Activated T-helper 2 cell treated with anti-CD3 and anti-CD28 coated beads, Interferon-gamma antibody, Interleukin-2, Interleukin-4, amounts not matched to agents 10 μg/mL and 5 μg/mL and 100 μg/mL, durations not matched to agents 14 hours and 24 hours and 36 hours (primary cell): Measurements from ENCODE around the gene NTM. TPM values are rescaled to one million over a fixed set of nuclear protein-coding genes. Genes with fewer than 3 reads are reported as not detected.
"Not testable (repeated sequence)": the region's sequence is repeated elsewhere in the genome, so short reads cannot be mapped to it uniquely, and the experiment has no call there.

Source experiments
- DNase-seq: peaks from one replicate; pipeline ENCODE4 v3.0.0; 2021; ENCODE audit warnings: low spot score
- H3K27ac Mint-ChIP-seq: one replicate; pipeline ENCODE4 v1.8.0; 2021; ENCODE audit warnings: mixed read lengths
- H3K27me3 Mint-ChIP-seq: one replicate; pipeline ENCODE4 v1.8.0; 2021; ENCODE audit warnings: low read depth, mixed read lengths
- H3K36me3 Mint-ChIP-seq: one replicate; pipeline ENCODE4 v1.8.0; 2021; ENCODE audit warnings: low read depth, mixed read lengths
- H3K4me1 Mint-ChIP-seq: one replicate; pipeline ENCODE4 v1.8.0; 2021; ENCODE audit warnings: low read depth, mixed read lengths
- H3K4me3 Mint-ChIP-seq: one replicate; pipeline ENCODE4 v1.8.0; 2021; ENCODE audit warnings: low read depth, mild to moderate bottlenecking, moderate library complexity, mixed read lengths
- H3K9me3 Mint-ChIP-seq: one replicate; pipeline ENCODE4 v1.8.0; 2021; ENCODE audit warnings: mixed read lengths
- intact Hi-C: fragments of 100-400 bp; cut with micrococcal nuclease; formaldehyde crosslinking; loops from one replicate; pipeline ENCODE4 v1.15.1; 2023
- total RNA-seq: library from RNA; stranded (reverse); gene quantifications from 2 replicates; pipeline ENCODE4 v1.2.3, GENCODE V29; 2022

The NTM gene
- total RNA-seq, 1 donor from 2014 or later: not detected

DNA sequence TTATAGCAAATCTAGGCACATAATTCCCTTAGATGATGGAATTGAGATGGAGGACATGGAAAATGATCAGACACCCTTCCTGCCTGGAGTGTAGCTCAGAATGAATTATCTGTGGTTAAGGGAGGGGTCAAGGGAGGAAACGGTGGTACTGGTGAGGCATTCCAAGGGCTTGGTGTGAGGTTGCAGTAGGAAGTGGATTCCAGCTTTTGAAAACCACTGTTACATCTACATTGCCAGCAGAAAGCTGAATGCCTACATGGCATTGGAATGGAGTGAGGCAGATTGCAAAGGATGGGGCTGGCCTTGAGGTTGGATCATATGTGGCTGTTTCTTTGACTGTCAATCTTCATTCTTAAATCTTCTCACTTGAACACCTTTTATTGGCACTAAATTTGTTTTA is 684.4 kb downstream of the NTM start:
- intact Hi-C loops: no loop called here
- H3K27ac Mint-ChIP-seq: no peak overlapping the region
- DNase-seq: no peak
- no peaks in the 10 kb centered on the region for H3K4me1 Mint-ChIP-seq
- no peaks in the 10 kb centered on the region for H3K9me3 Mint-ChIP-seq
- no peak overlapping the region for H3K4me3 Mint-ChIP-seq
- no peaks in the 10 kb centered on the region for H3K27me3 Mint-ChIP-seq
- no peaks in the 10 kb centered on the region for H3K36me3 Mint-ChIP-seq

DNA sequence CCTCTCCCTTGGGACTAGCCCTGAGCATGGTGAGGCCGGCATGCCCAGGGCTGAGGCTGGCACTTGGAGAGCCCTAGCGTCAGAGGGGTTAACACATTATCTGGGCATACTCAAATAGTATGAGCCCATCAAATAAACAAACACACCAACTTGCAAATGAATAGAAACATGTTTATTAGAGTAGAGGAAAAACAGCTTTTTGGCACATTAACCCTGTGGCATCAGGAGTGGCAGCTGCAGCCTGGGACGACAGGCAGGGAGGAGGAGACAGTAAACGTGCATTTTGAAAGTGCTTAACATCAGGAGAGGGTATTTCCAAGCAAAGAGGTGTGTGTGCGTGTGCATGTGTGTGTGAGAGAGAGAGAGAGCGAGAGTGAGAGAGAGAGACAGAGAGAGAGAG is 684.9 kb downstream of the NTM start:
- no peak for DNase-seq
- Mint-ChIP-seq H3K36me3 (no peaks in the 10 kb centered on the region), H3K4me1 (no peaks in the 10 kb centered on the region), H3K27me3 (no peaks in the 10 kb centered on the region), H3K4me3 (no peak overlapping the region), H3K27ac (no peak overlapping the region), H3K9me3 (no peaks in the 10 kb centered on the region)
- intact Hi-C loops: no loop called here

DNA sequence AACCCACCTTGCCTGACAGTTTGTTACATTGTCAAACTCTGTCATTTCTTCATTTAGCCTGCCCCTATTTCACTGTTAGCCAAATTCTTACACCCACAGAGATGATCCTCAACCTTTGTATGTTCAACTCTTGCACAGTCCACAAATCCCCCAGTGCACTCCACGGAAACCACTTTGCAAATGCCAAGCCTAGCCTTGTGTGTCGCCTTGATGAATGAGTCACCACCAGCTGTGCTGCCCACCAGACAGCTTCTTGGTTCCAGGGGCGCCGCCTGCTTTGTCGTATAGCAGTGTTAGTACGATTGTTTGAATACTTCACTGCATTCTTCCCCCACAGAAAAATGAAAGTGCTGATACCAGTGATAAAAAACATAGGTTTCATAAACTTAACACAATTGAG is 686.3 kb downstream of the NTM start:
- Mint-ChIP-seq H3K9me3 (no peaks in the 10 kb centered on the region), H3K27me3 (no peaks in the 10 kb centered on the region), H3K4me3 (no peak overlapping the region), H3K36me3 (no peaks in the 10 kb centered on the region), H3K27ac (no peak overlapping the region), H3K4me1 (no peaks in the 10 kb centered on the region)
- DNase-seq: no peak
- intact Hi-C loops: no loop called here

DNA sequence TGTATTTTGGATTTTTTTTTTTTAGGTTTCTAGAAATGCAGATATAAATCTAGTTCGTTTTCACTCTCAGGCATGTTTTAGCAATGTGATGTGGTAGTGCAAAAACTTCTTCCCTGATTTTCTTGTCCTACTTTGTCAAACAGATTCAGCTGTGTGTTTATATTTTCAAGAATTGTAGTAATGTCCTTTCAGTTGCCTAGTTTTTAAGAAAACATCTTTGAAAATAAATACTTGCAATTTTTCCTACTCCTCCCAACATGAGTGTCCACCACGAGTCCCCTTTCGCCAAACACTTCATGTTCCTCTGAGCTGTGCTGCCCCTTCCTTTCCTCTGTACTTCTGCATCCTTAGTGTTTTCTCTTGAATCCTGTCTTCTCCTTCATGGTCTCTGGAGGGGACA is 686.9 kb downstream of the NTM start:
- no peak for DNase-seq
- no peaks in the 10 kb centered on the region for H3K27me3 Mint-ChIP-seq

DNA sequence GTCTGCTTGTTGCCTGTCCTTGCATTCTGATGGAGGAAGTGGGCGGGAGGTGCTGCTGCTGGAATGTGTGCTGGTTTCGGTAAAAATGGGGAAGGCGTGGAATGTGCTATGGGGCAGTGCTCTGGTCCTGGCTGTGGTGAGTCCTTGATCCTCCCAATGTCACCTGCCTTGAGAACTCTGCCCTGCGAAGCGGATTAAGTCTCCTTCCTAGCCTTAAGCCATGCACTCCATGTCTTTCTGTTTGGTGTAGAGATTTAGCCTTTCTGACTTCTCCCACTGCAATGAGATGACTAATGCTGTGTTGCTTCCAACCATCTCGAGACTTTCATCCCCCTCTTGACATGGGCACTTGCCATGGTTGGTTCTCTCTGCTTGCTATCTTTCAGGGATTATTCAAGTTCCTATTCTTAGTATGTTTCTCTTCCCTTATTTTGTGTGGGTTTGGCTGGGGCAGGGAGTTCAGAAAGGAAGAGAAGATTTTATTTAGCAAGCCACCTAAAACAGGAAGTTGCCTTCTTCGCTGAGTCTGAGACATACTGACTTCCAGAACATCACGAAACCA is 687.9 kb downstream of the NTM start:
- H3K9me3 Mint-ChIP-seq: no peaks in the 10 kb centered on the region
- no peaks in the 10 kb centered on the region for H3K4me1 Mint-ChIP-seq
- intact Hi-C loops: no loop called here
- H3K27me3 Mint-ChIP-seq: no peaks in the 10 kb centered on the region
- H3K27ac Mint-ChIP-seq: no peak overlapping the region
- DNase-seq: no peak
- no peak overlapping the region for H3K4me3 Mint-ChIP-seq
- H3K36me3 Mint-ChIP-seq: no peaks in the 10 kb centered on the region

More for the DNA sequence above, 686.9 kb downstream of the NTM start:
- no peak overlapping the region for H3K27ac Mint-ChIP-seq
- H3K4me3 Mint-ChIP-seq: no peak overlapping the region
- no peaks in the 10 kb centered on the region for H3K4me1 Mint-ChIP-seq
- H3K36me3 Mint-ChIP-seq: no peaks in the 10 kb centered on the region
- intact Hi-C loops: no loop called here
- H3K9me3 Mint-ChIP-seq: no peaks in the 10 kb centered on the region

DNA sequence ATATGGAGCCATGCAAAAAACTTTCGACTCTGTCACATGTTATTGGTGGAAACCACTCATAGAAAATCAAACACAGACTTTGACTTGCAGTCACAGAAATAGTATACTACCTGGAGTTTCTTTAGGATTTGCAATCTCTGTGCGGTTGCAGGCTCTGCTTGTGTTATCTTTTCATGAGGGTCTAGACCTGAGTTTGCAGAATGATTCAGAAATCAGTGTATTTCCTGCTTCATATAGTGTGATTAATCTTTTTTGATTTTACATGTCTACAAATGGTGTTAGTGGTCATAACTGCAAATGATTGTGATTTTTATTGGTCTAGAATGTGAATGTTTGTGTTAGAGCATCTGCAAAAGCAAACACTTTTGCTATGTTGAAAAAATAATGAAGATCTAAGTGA is 690.2 kb downstream of the NTM start:
- H3K9me3 Mint-ChIP-seq: no peaks in the 10 kb centered on the region
- no peaks in the 10 kb centered on the region for H3K4me1 Mint-ChIP-seq
- H3K27me3 Mint-ChIP-seq: no peaks in the 10 kb centered on the region
- H3K4me3 Mint-ChIP-seq: no peak overlapping the region
- intact Hi-C loops: no loop called here
- no peak overlapping the region for H3K27ac Mint-ChIP-seq
- DNase-seq: no peak
- no peaks in the 10 kb centered on the region for H3K36me3 Mint-ChIP-seq

DNA sequence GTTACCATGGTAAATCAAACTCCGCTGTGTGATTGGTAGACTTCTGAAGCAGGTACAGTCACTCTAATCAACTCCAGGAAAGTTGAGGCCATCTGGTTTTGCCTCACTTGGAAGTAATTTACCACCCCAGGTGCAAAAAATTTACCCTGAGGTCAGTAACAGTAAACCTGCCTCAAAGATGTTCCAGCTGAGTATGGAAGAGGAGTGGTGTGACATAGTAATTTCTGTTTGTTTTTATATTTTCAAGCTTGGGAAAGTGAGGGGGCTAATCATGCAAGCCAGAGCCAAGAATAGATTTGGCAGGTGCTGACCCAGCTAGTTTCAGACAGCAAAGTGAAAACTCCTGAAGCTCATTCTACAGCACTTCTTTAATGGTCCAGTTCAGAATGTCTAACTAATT is 691.6 kb downstream of the NTM start:
- Mint-ChIP-seq H3K27ac (no peak overlapping the region), H3K27me3 (no peaks in the 10 kb centered on the region), H3K9me3 (peaks cover 6% of the 10 kb centered on the region), H3K36me3 (no peaks in the 10 kb centered on the region), H3K4me1 (no peaks in the 10 kb centered on the region), H3K4me3 (no peak overlapping the region)
- intact Hi-C loops: no loop called here
- DNase-seq: no peak

DNA sequence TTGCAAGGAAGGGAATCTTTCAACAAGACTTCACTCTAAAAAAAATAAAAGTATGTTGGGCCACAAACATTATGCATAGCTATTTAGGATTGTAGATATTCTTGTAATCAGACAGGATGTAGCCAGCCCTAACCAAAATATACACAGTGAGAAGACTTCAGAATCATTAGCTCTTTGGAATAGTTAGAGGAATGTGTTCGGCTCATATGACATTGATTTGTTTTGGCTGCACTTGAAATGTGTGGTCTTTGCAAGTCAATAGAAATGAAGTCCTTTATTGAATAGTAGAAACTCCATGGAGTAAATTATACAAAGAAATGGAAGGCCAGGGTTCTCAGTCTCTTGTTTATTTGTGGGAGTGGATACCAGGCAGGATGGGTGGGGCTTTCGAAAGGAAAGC is 692.1 kb downstream of the NTM start:
- Mint-ChIP-seq H3K27me3 (no peaks in the 10 kb centered on the region), H3K36me3 (no peaks in the 10 kb centered on the region), H3K4me1 (no peaks in the 10 kb centered on the region), H3K9me3 (peaks cover 6% of the 10 kb centered on the region), H3K4me3 (no peak overlapping the region), H3K27ac (no peak overlapping the region)
- DNase-seq: no peak
- intact Hi-C loops: no loop called here

DNA sequence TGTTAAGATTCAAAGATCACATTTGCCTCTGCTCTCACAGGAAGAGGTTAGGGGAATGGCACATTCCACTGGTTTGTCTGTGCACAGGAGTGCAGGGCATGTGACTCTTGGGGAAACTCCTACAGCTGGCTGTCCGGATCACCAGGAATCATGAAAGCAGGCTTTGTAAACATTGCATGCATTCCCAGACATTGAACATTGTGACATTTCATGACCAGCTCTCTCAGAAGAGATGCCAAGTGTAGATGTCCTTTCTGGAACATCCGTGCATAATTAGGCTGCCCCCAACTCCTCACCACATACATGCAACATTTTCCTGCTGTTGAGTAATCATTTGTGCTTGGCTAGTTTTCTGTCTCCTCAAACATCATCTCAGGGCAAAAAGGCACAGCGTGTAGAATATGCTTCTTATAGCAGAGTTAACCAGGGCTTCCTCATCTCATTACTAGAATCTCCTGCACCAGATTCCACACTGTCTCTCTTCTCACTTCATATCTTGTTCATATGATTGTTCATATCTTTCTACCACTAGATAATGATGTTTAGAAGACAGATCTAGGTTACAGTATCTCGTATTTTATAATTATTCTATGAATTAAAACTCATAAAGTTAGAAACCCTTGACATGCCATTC is 694.7 kb downstream of the NTM start:
- no peak for DNase-seq
- Mint-ChIP-seq H3K36me3 (no peaks in the 10 kb centered on the region), H3K27me3 (no peaks in the 10 kb centered on the region), H3K27ac (no peak overlapping the region), H3K4me1 (no peaks in the 10 kb centered on the region), H3K9me3 (peaks cover 6% of the 10 kb centered on the region), H3K4me3 (no peak overlapping the region)
- intact Hi-C loops: no loop called here

DNA sequence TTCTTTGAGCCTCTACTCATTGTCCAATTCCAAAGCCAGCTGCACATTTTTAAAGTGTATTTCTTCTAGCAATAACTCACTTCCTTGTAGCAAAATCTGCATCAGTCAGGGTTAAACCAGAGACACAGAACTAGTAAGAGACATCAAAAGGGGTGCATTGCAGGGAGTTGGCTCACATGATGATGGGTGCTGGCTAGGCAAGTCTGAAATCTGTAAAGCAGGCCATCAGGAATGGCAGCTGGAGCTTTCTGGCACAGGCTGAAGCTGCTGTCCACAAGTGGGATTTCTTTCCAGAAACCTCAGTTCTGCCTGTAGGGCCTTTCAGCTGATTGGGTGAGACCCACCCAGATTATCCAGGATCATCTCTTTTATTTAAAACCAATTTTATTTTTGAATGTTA is 698.1 kb downstream of the NTM start:
- H3K4me1 Mint-ChIP-seq: no peaks in the 10 kb centered on the region
- DNase-seq: no peak
- no peak overlapping the region for H3K4me3 Mint-ChIP-seq
- no peaks in the 10 kb centered on the region for H3K27me3 Mint-ChIP-seq
- H3K27ac Mint-ChIP-seq: no peak overlapping the region
- H3K36me3 Mint-ChIP-seq: no peaks in the 10 kb centered on the region
- H3K9me3 Mint-ChIP-seq: peaks cover 10% of the 10 kb centered on the region
- intact Hi-C loops: no loop called here

DNA sequence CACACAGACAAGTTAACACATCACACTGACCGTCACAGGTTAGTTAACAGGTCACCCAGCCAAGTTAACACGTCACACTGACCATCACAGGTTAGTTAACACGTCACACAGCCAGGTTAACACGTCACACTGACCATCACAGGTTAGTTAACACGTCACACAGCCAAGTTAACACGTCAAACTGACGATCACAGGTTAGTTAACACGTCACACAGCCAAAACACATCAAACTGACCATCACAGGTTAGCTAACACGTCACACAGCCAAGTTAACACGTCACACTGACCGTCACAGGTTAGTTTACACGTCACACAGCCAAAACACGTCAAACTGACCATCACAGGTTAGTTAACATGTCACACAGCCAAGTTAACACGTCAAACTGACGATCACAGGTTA is 699.2 kb downstream of the NTM start:
- H3K27ac Mint-ChIP-seq, H3K36me3 Mint-ChIP-seq, H3K4me3 Mint-ChIP-seq, H3K4me1 Mint-ChIP-seq, H3K27me3 Mint-ChIP-seq, intact Hi-C loops, DNase-seq: not testable (repeated sequence)
- H3K9me3 Mint-ChIP-seq: peaks cover 10% of the 10 kb centered on the region

DNA sequence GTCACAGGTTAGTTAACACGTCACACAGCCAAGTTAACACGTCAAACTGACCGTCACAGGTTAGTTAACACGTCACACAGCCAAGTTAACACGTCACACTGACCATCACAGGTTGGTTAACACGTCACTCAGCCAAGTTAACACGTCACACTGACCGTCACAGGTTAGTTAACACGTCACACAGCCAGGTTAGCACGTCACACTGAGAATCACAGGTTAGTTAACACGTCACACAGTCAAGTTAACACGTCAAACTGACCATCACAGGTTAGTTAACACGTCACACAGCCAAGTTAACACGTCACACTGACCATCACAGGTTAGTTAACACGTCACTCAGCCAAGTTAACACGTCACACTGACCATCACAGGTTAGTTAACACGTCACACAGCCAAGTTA is 700.5 kb downstream of the NTM start:
- H3K4me3 Mint-ChIP-seq, H3K27ac Mint-ChIP-seq, DNase-seq, intact Hi-C loops, H3K27me3 Mint-ChIP-seq, H3K4me1 Mint-ChIP-seq, H3K36me3 Mint-ChIP-seq, H3K9me3 Mint-ChIP-seq: not testable (repeated sequence)

DNA sequence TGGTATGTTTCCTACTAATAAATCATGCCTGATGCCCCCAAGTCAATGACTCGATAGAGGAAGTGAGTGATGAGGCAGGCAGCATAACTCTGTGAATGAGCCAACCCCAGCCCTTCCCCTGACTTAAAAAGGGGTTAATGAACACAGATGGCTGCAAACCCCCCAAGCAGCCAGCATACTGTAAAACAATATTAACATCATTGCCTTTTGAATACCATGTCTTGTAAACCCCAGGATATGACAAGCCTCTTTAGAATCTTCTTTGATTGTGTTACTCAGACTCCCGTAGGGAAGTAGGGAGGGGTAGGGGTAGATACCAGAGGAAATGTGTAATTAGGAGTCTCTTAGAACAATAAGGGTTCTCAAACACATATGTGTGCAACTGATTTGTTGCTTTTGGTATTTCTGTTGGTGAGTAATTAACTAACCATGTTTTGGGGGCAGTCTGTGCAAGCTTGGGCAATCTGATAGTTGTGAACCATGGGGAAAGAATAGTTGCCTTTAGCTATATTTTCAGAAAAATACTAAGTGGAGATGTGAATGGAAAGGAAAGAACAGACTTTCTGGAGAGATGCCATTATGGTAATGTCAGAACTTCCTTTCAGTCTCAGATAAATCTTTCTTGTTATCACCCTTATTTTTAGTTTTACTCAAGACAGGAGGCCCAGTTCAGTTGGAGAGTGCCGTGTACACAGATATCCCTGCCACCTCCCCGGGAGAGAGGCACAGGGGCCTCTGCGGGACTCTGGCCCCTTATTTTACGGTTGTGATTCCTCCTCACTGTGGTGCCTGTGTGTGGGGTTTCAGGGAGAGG is 701.8 kb downstream of the NTM start:
- H3K4me3 Mint-ChIP-seq: no peak overlapping the region
- H3K27ac Mint-ChIP-seq: no peak overlapping the region
- intact Hi-C loops: no loop called here
- H3K36me3 Mint-ChIP-seq: no peaks in the 10 kb centered on the region
- DNase-seq: no peak
- no peaks in the 10 kb centered on the region for H3K4me1 Mint-ChIP-seq
- H3K9me3 Mint-ChIP-seq: peaks cover 4% of the 10 kb centered on the region
- no peaks in the 10 kb centered on the region for H3K27me3 Mint-ChIP-seq
